ENCODE results near the gene PRKG1. TPM values are rescaled to one million over a fixed set of nuclear protein-coding genes. Genes with fewer than 3 reads are reported as not detected.
"Not testable (repeated sequence)": the region's sequence is repeated elsewhere in the genome, so short reads cannot be mapped to it uniquely, and the experiment has no call there.

Gene PRKG1
- total RNA-seq, 2 experiments from 2014 or later: not detected

DNA sequence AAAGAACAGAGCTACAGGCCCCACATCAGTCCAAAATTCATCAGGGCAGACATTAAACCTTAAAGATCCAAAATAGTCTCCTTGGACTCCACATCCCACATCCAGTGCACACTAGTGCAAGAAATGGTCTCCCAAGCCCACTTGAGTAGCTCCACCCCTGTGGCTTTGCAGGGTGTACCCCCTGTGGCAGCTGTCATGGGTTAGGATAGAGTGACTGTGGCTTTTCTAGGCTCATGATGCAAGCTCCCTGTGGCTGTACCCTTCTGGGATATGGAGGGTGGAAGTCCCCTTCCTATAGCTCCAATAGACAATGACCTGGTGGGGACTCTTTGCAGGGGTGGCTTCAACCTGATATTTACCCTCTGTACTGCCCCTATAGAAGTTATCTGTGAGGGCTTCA, 1111.0 kb downstream of the PRKG1 start:
- no peak for DNase-seq
- no peaks in the 10 kb centered on the region for H3K36me3 Mint-ChIP-seq
- no peak overlapping the region for H3K27ac Mint-ChIP-seq
- no peaks in the 10 kb centered on the region for H3K27me3 Mint-ChIP-seq
- no peak overlapping the region for H3K4me3 Mint-ChIP-seq
- peaks cover 2% of the 10 kb centered on the region for H3K9me3 Mint-ChIP-seq (ENCODE audit: low read depth)
- CTCF ChIA-PET: no interaction called here
- ATAC-seq: no peak
- H3K4me1 Mint-ChIP-seq: no peaks in the 10 kb centered on the region

DNA sequence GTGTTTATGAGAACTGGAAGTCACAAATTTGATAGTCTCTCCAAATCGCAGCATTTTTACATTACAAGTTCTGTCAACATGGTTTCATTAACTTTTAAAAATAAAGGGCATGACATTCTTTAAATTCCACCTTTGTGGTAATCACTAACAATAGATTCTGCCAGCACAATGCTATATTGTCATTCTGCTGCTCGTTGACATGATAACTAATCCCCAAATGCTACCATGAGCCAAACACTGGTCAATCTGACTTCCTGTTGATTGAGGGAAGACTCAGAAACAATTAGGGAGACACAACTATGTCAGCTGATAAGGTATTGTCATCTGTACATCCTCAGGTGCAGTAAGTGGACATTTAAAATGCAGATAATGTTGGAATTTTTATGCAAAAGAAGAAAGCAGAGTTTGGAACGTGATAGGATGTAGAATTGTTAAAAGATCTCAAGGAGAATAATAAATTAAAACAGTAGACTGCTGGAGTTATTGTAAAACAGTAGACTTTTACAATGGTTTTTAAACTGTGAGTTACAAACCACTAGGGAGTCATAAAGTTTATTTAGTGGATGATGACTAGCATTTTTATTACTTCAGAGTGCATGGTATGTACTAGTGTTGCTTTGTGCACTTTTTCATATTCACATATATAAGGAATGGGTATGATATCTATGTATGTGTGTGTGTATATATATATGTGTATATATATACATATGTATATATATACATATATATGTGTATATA, 1113.4 kb downstream of the PRKG1 start:
- Mint-ChIP-seq H3K36me3 (no peaks in the 10 kb centered on the region), H3K4me3 (no peak overlapping the region), H3K27ac (no peak overlapping the region), H3K27me3 (no peaks in the 10 kb centered on the region), H3K4me1 (no peaks in the 10 kb centered on the region), H3K9me3 (ENCODE audit: low read depth) (peaks cover 1% of the 10 kb centered on the region)
- no peak for DNase-seq
- CTCF ChIA-PET: no interaction called here
- ATAC-seq: no peak

DNA sequence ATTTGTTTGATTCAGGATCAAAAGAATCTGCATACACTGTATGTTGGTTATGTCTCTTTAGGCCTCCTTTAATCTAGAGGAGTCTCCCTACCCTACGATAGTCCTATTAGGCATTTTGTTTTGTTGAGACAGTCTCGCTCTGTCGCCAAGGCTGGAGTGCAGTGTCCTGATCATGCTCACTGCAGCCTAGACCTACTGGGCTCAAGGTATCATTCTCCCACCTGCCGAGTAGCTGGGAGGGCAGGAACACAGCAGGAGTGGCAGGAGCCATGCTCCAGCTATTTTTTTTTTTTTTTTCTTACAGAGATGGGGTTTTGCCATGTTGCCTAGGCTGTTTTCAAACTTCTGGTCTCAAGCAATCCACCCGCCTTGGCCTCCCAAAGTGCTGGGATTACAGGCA, 1116.8 kb downstream of the PRKG1 start:
- no peaks in the 10 kb centered on the region for H3K36me3 Mint-ChIP-seq
- DNase-seq (no peak), ATAC-seq (no peak)
- no peak overlapping the region for H3K4me3 Mint-ChIP-seq
- no peaks in the 10 kb centered on the region for H3K27me3 Mint-ChIP-seq
- CTCF ChIA-PET: no interaction called here
- no peaks in the 10 kb centered on the region for H3K4me1 Mint-ChIP-seq
- H3K9me3 Mint-ChIP-seq (ENCODE audit: low read depth): no peaks in the 10 kb centered on the region
- H3K27ac Mint-ChIP-seq: no peak overlapping the region

DNA sequence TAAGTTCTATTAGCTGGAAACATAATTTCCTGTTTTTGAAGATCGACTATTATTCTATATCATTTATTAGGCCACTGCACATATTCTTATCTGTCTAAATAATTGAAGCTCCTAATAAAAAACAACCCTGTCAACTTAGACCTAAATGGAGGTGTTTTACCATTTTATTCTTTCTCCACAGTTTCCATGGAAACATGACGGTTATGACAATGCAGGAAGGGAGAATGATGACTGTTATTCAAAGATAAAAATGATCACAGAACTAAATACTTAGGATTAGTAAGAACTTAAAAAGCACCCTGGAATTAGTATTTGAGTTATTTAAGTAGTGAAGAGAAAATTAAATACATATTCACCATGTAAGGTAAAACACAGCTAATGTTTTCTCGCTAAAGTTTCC, 1119.9 kb downstream of the PRKG1 start:
- H3K9me3 Mint-ChIP-seq (ENCODE audit: low read depth): no peaks in the 10 kb centered on the region
- CTCF ChIA-PET: no interaction called here
- no peak overlapping the region for H3K27ac Mint-ChIP-seq
- H3K36me3 Mint-ChIP-seq: no peaks in the 10 kb centered on the region
- ATAC-seq: no peak
- no peak for DNase-seq
- H3K4me1 Mint-ChIP-seq: no peaks in the 10 kb centered on the region
- H3K4me3 Mint-ChIP-seq: no peak overlapping the region
- H3K27me3 Mint-ChIP-seq: no peaks in the 10 kb centered on the region

DNA sequence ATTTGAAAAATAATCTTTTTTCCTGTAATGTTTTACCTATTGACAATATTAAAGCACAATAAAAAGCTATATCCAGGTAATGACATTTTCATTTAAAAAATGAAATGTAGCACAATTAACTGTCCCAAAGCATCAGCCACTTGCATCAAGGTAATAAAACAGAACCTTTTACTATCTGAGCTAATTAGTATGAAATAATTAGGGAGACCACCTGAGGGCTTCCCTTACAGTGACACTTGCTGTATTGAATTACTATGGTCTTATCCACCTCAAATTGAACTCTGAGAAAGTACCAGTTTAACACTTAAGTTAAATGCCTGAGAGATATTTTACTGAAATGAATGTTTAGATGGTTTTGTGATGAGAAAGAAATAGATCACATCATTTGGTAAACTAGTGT, 1120.4 kb downstream of the PRKG1 start:
- Mint-ChIP-seq H3K36me3 (no peaks in the 10 kb centered on the region), H3K4me3 (no peak overlapping the region), H3K4me1 (no peaks in the 10 kb centered on the region), H3K27me3 (no peaks in the 10 kb centered on the region), H3K27ac (no peak overlapping the region), H3K9me3 (ENCODE audit: low read depth) (no peaks in the 10 kb centered on the region)
- ATAC-seq (no peak), DNase-seq (no peak)
- CTCF ChIA-PET: no interaction called here

DNA sequence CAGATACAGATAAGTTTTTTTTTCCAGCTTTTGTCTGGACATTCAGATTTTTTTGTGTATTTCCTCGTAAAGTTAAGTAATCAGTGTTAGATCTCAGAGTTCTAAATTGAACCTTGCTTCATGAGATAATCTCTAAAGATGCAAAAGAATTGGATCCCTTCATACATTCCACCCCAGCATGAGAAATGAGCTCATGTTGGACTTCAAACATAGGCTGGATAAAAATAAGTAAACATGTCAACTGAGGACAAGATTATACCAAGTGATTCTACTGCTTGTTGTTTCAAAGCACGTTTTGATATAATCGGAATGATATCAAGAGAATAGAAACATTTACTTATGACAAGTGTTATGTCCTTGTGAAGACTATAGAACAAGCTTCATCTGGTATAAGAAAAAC, 1122.8 kb downstream of the PRKG1 start:
- ATAC-seq (no peak), DNase-seq (no peak)
- no peaks in the 10 kb centered on the region for H3K9me3 Mint-ChIP-seq (ENCODE audit: low read depth)
- no peaks in the 10 kb centered on the region for H3K36me3 Mint-ChIP-seq
- H3K27ac Mint-ChIP-seq: no peak overlapping the region
- no peaks in the 10 kb centered on the region for H3K27me3 Mint-ChIP-seq
- H3K4me3 Mint-ChIP-seq: no peak overlapping the region
- CTCF ChIA-PET: no interaction called here
- no peaks in the 10 kb centered on the region for H3K4me1 Mint-ChIP-seq

DNA sequence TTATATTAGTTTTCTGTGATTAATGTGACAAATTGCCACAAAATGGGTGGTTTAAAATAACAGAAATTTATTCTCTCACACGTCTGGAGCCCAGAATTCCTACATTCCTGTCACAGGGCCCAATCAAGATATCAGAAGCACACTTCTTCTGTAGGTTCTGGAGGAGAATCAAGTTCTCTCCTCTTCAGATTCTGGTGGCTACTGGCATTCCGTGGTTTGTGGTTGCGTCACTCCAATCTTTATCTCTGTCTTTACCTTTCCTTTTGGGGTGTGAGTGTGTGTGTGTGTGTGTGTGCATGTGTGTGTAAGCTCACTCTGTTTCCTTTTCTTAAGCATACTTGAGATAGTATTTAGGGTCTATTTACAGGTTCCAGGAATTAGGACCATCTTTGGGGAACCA, 1124.3 kb downstream of the PRKG1 start:
- Mint-ChIP-seq H3K9me3 (ENCODE audit: low read depth) (no peaks in the 10 kb centered on the region), H3K4me3 (no peak overlapping the region), H3K27ac (no peak overlapping the region)

DNA sequence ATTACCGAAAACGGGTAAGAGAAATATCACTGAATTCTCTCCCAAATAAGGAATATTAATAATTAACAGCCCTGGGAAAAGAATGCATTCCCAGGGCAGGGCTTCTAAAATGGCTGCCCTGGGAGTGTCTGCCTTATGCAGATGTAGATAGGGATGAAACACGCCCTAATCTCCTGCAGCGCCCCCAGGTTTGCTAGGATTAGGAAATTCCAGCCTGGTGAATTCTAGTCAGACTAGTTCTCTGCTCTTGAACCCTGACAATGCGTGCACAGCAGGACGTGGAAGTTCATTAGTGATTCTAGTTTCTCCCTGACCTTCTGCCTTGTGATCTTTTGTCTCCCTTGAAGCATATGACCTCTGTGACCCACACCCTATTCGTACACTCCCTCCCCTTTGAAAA, 1130.6 kb downstream of the PRKG1 start:
- H3K27ac Mint-ChIP-seq; DNase-seq; H3K4me1 Mint-ChIP-seq; H3K27me3 Mint-ChIP-seq; CTCF ChIA-PET; H3K36me3 Mint-ChIP-seq; H3K9me3 Mint-ChIP-seq (ENCODE audit: low read depth); ATAC-seq; H3K4me3 Mint-ChIP-seq: not testable (repeated sequence)

More for the DNA sequence above, 1124.3 kb downstream of the PRKG1 start:
- H3K36me3 Mint-ChIP-seq: no peaks in the 10 kb centered on the region
- H3K27me3 Mint-ChIP-seq: no peaks in the 10 kb centered on the region
- H3K4me1 Mint-ChIP-seq: no peaks in the 10 kb centered on the region
- CTCF ChIA-PET: no interaction called here
- DNase-seq (no peak), ATAC-seq (no peak)

DNA sequence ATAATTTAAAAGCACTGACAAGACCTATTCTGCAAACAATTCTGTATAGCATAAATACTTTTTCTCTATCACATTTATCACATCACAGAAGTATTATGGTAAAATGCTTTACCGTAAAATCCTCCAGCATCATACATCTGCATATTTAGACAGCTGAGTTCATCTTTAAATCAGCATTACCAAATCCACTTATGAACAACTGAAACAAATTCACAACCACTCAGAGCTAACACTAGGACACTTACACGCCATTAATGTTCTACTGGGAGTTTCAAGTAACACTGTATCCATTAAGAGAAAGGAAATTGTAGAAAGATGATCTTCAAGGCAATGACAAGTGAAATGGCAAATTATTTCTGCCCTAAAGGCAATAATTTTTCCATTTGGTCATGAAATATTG, 1134.1 kb downstream of the PRKG1 start:
- no peak overlapping the region for H3K4me3 Mint-ChIP-seq
- DNase-seq (no peak), ATAC-seq (no peak)
- H3K9me3 Mint-ChIP-seq (ENCODE audit: low read depth): no peaks in the 10 kb centered on the region
- no peaks in the 10 kb centered on the region for H3K36me3 Mint-ChIP-seq
- CTCF ChIA-PET: no interaction called here
- no peaks in the 10 kb centered on the region for H3K27me3 Mint-ChIP-seq
- H3K4me1 Mint-ChIP-seq: no peaks in the 10 kb centered on the region
- no peak overlapping the region for H3K27ac Mint-ChIP-seq

DNA sequence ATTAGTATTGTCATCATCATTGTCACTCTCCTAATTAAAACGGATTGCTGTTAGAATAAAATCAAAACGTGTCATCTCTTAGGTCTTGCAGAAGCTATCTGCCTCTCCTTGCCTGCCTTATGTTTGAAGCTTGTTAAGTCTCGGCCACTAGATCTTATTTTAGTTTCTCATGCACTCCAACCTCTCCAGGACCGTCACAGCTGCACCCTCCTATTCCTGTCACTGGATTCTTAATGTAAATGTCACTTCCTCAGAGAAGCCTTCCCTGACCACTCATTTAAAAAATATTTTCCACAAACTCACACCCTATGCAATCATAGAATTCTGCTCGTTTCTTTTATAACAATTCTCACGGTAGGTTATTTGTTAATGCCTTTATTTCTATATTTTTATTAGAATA, 1135.9 kb downstream of the PRKG1 start:
- Mint-ChIP-seq H3K27me3 (no peaks in the 10 kb centered on the region), H3K4me1 (no peaks in the 10 kb centered on the region), H3K36me3 (no peaks in the 10 kb centered on the region), H3K4me3 (no peak overlapping the region), H3K27ac (no peak overlapping the region), H3K9me3 (ENCODE audit: low read depth) (no peaks in the 10 kb centered on the region)
- no peak for ATAC-seq
- no peak for DNase-seq
- CTCF ChIA-PET: interaction anchor here (1.2 kb wide), 1 partner anchor 20 kb away, joined by 3 read pairs; no protein-coding TSS in a partner anchor

DNA sequence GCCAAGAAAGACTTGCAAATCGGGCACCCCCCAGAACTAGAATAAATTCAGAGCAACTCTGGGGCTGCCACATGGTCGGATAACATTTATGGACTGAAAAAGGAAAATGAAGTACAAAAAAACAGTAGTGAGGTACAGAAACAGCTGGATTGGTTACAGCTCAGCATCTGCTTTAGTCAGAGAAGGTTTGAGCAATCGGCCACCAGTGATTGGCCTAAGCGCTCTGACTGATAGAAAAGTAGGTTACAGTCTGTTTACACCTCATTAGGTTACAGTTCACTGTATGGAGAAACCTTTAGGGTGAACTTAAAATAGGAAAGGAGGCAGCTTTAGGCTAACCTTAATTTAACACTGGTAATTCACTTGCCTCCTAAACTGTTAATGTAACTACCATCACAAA, 1137.8 kb downstream of the PRKG1 start:
- CTCF ChIA-PET: no interaction called here
- H3K36me3 Mint-ChIP-seq: no peaks in the 10 kb centered on the region
- no peak for ATAC-seq

DNA sequence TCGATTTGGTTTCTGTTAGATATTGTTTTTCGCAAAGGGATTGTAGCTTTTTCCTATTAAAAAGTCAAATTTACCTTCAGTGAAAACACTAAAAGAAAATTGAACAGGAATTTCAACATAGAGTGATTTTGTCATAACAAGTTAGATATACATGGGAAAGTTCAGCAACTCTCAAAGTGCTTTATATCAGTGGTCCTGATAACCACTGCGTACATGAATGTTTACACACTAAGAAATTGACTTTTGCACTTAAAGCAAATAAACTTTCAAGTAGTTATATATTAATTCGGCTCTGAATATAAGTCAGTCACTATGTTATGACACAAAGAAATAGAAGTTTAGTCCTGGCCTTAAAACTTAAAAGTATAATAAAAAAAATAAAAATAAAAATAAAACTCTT, 1138.5 kb downstream of the PRKG1 start:
- CTCF ChIA-PET: no interaction called here
- DNase-seq: no peak
- no peaks in the 10 kb centered on the region for H3K36me3 Mint-ChIP-seq
- H3K27me3 Mint-ChIP-seq: no peaks in the 10 kb centered on the region
- H3K27ac Mint-ChIP-seq: no peak overlapping the region
- ATAC-seq: no peak
- no peaks in the 10 kb centered on the region for H3K9me3 Mint-ChIP-seq (ENCODE audit: low read depth)
- no peak overlapping the region for H3K4me3 Mint-ChIP-seq
- H3K4me1 Mint-ChIP-seq: no peaks in the 10 kb centered on the region

More for the DNA sequence above, 1137.8 kb downstream of the PRKG1 start:
- Mint-ChIP-seq H3K9me3 (ENCODE audit: low read depth) (no peaks in the 10 kb centered on the region), H3K27ac (no peak overlapping the region), H3K4me3 (no peak overlapping the region), H3K27me3 (no peaks in the 10 kb centered on the region), H3K4me1 (no peaks in the 10 kb centered on the region)
- DNase-seq: no peak

DNA sequence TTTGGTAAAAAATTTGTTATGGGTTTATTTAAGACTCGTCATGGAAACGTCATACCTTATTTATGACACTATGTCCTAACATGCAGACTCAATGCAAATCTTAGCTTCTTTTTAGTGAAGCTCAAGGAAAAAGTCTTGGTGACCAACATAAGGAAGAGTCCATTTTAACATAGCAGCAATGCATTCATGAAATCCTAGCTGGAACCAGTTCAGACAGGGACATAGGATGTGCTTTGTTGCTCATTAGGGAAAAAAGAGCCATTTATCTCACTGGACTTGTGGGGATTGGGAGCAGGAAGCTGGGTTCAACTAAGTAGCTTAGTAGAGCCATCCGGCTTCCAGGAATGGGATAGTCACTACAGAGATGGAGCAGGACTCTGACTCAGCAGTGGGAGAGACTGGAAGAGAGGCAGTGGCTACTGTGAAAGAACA, 1139.0 kb downstream of the PRKG1 start:
- DNase-seq (no peak), ATAC-seq (no peak)
- CTCF ChIA-PET: no interaction called here
- Mint-ChIP-seq H3K27ac (no peak overlapping the region), H3K27me3 (no peaks in the 10 kb centered on the region), H3K9me3 (ENCODE audit: low read depth) (no peaks in the 10 kb centered on the region), H3K4me1 (no peaks in the 10 kb centered on the region), H3K4me3 (no peak overlapping the region), H3K36me3 (no peaks in the 10 kb centered on the region)

DNA sequence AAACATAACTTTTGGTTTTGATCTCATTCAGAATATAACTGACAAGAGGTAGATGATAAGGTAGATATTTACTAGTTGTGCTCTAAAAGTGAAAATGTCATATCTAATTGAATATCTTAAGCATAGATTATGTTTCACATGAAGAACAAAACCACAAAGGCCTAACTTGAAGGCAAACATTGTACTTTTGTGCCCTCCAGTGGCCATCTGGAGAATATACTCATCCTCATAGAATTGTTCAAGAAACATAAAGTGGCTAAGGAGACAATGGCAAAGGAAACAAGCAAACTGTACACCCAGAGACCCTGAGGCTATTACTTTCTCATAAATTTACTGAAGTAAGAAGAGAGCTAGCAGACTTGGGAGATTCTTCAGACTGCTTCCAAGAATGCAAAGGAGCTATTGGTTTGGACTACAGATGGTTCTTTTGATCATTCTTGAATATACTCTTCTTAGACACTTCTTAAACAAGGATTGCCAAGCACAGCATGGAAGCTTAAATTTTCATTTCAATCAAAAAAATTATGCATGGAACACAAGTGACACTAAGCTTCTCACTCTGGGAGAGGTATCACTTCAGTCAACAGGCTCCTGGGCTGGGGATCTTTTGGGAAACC, 1141.6 kb downstream of the PRKG1 start:
- ATAC-seq: peak; percentile 66
- no peaks in the 10 kb centered on the region for H3K9me3 Mint-ChIP-seq (ENCODE audit: low read depth)
- H3K4me1 Mint-ChIP-seq: no peaks in the 10 kb centered on the region
- H3K36me3 Mint-ChIP-seq: no peaks in the 10 kb centered on the region
- H3K27me3 Mint-ChIP-seq: no peaks in the 10 kb centered on the region
- CTCF ChIA-PET: interaction anchor here (0.7 to 1.3 kb wide), 3 partner anchors 13 to 826 kb away, joined by 3 read pairs; no protein-coding TSS in a partner anchor
- H3K4me3 Mint-ChIP-seq: no peak overlapping the region
- DNase-seq: peak; percentile 45
- H3K27ac Mint-ChIP-seq: no peak overlapping the region

Data from activated CD8-positive, alpha-beta memory T cell treated with anti-CD3 and anti-CD28 coated beads, Interleukin-2, amount 10 ng/mL, durations not matched to agents 7 days and 5 days (primary cell).